Measurements from ENCODE around the gene PTPRH. TPM values are rescaled to one million over a fixed set of nuclear protein-coding genes. Genes with fewer than 3 reads are reported as not detected.

The PTPRH gene, protein sequence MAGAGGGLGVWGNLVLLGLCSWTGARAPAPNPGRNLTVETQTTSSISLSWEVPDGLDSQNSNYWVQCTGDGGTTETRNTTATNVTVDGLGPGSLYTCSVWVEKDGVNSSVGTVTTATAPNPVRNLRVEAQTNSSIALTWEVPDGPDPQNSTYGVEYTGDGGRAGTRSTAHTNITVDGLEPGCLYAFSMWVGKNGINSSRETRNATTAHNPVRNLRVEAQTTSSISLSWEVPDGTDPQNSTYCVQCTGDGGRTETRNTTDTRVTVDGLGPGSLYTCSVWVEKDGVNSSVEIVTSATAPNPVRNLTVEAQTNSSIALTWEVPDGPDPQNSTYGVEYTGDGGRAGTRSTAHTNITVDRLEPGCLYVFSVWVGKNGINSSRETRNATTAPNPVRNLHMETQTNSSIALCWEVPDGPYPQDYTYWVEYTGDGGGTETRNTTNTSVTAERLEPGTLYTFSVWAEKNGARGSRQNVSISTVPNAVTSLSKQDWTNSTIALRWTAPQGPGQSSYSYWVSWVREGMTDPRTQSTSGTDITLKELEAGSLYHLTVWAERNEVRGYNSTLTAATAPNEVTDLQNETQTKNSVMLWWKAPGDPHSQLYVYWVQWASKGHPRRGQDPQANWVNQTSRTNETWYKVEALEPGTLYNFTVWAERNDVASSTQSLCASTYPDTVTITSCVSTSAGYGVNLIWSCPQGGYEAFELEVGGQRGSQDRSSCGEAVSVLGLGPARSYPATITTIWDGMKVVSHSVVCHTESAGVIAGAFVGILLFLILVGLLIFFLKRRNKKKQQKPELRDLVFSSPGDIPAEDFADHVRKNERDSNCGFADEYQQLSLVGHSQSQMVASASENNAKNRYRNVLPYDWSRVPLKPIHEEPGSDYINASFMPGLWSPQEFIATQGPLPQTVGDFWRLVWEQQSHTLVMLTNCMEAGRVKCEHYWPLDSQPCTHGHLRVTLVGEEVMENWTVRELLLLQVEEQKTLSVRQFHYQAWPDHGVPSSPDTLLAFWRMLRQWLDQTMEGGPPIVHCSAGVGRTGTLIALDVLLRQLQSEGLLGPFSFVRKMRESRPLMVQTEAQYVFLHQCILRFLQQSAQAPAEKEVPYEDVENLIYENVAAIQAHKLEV
- total RNA-seq (not detected in 2 replicates), polyA plus RNA-seq (not detected in 2 replicates), polyA minus RNA-seq (0.21 TPM in 1 of 2 replicates, not detected in the other)
- 0.05 TPM for total RNA-seq (2013)

DNA sequence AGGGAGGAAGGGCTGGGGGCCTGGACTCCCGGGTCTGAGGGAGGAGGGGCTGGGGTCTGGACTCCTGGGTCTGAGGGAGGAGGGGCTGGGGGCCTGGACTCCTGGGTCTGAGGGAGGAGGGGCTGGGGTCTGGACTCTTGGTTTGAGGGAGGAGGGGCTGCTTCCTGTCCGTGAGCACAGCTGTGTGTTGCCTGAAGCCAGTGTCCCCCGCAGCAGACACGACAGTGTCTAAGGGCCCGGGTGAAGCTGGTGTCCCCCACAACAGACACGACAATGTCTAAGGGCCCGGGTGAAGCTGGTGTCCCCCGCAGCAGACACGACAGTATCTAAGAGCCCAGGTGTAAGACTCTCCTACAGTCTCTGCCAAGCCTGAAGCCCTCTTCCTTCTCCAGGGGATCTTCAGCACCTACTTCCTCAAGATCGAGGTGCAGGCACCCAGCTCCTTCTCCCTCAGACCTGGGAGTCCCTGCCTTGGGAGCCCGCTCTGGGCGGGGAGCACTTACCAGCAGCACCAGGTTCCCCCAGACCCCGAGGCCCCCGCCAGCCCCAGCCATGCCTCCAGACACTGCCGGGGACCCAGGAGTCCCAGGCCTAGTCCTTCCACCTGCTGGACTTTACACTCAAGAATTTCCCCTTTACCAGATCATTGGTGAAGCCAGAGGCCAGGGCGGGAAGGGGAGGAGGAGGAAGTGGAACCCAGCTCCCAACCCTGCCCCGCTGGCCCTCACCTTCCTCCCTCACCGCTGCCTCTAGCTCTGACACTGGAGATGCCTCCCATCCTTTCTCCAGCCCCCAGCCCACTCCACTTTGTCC lies at the start of gene PTPRH:
PTPRH (minus strand) TSS at position 622 of the 813 bp plus-strand sequence; CDS start at position 554, 68 bp downstream.
- peaks cover 0 to 31% (median 8%) of the 10 kb centered on the region in 4 experiments for H3K27me3 ChIP-seq (replicated peaks in 1 of 4; ENCODE audit: control extremely low read depth in 1 of 4, control insufficient read depth in 3 of 4, insufficient read depth in 4 of 4, low read length in 3 of 4)
- H3K4me1 Mint-ChIP-seq = no peaks in the 10 kb centered on the region
- intact Hi-C loops (cut with micrococcal nuclease) = no loop called here
- DNase-seq = no peak
- no peak within 1 kb of the TSS for H3K27ac Mint-ChIP-seq
- H3K36me3 ChIP-seq (replicated peaks in 1 of 2; ENCODE audit: control extremely low read depth in 1 of 2, control insufficient read depth in 1 of 2, extremely low read depth in 1 of 2, insufficient read depth in 2 of 2, low read length in 1 of 2) = no peaks in the 10 kb centered on the region
- no peak for ATAC-seq (ENCODE audit: low read depth)
- no peak within 1 kb of the TSS for H3K4me3 ChIP-seq (ENCODE audit: control extremely low read depth in 1 of 5, extremely low read depth in 1 of 5, insufficient read depth in 1 of 5, low read depth in 2 of 5, low read length in 4 of 5)
- H3K27ac ChIP-seq (ENCODE audit: low read length in 2 of 2) = no peak within 1 kb of the TSS
- no peaks in the 10 kb centered on the region for H3K4me1 ChIP-seq (ENCODE audit: control insufficient read depth in 2 of 2, insufficient read depth in 2 of 2, low read length in 2 of 2)
- H4K20me1 ChIP-seq (ENCODE audit: control insufficient read depth, insufficient read depth, low read length, poor library complexity, severe bottlenecking) = no peaks in the 10 kb centered on the region
- peaks cover 36% of the 10 kb centered on the region for H3K27me3 Mint-ChIP-seq
- CTCF ChIA-PET = interaction anchor here (1.1 kb wide), 1 partner anchor 68 kb away, joined by 5 read pairs; no protein-coding TSS in a partner anchor
- POLR2A ChIA-PET = interaction anchor here (0.6 kb wide), 1 partner anchor 205 kb away, joined by 6 read pairs; no protein-coding TSS in a partner anchor
- H3K4me3 Mint-ChIP-seq = no peak within 1 kb of the TSS
- peaks cover 3% of the 10 kb centered on the region for H3K9me3 Mint-ChIP-seq (ENCODE audit: insufficient read depth)
- TF ChIP-seq EZH2 (IDR thresholded peaks at IDR 0.05; ENCODE audit: borderline replicate concordance, insufficient read depth, low read depth, low read length, poor library complexity, severe bottlenecking) = no peak
- TF ChIP-seq, protein P1, sequence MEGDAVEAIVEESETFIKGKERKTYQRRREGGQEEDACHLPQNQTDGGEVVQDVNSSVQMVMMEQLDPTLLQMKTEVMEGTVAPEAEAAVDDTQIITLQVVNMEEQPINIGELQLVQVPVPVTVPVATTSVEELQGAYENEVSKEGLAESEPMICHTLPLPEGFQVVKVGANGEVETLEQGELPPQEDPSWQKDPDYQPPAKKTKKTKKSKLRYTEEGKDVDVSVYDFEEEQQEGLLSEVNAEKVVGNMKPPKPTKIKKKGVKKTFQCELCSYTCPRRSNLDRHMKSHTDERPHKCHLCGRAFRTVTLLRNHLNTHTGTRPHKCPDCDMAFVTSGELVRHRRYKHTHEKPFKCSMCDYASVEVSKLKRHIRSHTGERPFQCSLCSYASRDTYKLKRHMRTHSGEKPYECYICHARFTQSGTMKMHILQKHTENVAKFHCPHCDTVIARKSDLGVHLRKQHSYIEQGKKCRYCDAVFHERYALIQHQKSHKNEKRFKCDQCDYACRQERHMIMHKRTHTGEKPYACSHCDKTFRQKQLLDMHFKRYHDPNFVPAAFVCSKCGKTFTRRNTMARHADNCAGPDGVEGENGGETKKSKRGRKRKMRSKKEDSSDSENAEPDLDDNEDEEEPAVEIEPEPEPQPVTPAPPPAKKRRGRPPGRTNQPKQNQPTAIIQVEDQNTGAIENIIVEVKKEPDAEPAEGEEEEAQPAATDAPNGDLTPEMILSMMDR (IDR thresholded peaks at IDR 0.05) = no peak
- H2AFZ ChIP-seq (ENCODE audit: insufficient read depth, low read depth, low read length, poor library complexity, severe bottlenecking) = no peak within 1 kb of the TSS
- no peak within 1 kb of the TSS for H3K9ac ChIP-seq (ENCODE audit: low read length)
- no peaks in the 10 kb centered on the region for H3K79me2 ChIP-seq (ENCODE audit: control insufficient read depth, insufficient read depth, low read length)
- peaks cover 0 to 25% (median 6%) of the 10 kb centered on the region in 3 donors for H3K9me3 ChIP-seq (ENCODE audit: control extremely low read depth in 1 of 3, control insufficient read depth in 2 of 3, insufficient read depth in 1 of 3, low read length in 2 of 3)
- H3K4me2 ChIP-seq (replicated peaks; ENCODE audit: low read depth, low read length, poor library complexity, severe bottlenecking) = no peak within 1 kb of the TSS
- 63% methylated on average over 12 of the region's 18 CpGs for WGBS (ENCODE audit: insufficient coverage)

All from B cell (primary cell).